OCI-M2 (cell line): ENCODE results near the gene SMPD4.
"Not testable (repeated sequence)": the region's sequence is repeated elsewhere in the genome, so short reads cannot be mapped to it uniquely, and the experiment has no call there.

Experiments
- DNase-seq: peaks from one replicate; lab custom pipeline; 2025; ENCODE audit not compliant: unreplicated experiment; lab: John Stamatoyannopoulos, UW

Gene SMPD4

DNA sequence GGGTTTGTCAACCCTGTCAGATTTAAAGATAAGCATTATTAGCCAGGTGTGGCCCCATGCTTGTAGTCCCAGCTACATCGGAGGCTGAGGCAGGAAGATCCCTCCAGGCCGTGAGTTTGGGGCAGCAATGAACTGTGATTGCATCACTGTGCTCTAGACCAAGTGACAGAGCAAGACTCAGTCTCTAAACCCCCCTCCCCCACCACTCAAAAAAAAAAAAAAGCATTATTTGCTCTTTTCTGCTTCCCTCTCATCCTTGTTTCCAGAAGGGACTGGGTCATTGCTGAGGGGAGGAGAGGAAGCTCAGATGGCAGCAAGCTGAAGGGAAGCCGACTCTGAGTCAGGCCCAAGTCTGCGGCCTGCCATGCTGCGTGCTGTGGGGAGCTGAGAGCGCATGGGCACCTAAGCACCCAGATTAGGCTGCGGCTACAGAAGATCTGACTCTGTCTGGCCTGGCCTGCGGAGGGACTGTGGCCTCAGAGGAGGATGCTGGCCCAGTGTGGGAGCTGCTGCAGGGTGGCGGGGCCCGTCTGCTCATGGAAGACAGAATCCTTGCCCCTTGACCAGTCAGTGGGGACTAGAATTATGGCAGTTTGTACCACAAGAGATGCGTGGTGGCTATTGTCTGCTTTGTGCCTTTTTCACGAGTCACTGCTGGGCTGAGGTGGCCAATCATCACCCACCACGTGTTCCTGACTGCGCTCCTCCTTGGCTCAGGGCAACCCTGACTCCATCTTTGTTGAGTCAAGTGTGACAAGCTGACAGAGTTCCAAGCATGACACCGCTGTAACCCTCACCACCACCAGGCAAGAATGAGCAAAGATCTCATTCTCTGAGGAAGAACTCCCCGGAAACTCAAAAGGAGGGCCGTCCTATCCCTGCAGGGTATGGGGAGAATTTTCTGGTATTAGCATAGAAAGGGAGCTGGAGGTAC is 6.7 kb upstream of the SMPD4 start:
- not testable (repeated sequence) for DNase-seq

DNA sequence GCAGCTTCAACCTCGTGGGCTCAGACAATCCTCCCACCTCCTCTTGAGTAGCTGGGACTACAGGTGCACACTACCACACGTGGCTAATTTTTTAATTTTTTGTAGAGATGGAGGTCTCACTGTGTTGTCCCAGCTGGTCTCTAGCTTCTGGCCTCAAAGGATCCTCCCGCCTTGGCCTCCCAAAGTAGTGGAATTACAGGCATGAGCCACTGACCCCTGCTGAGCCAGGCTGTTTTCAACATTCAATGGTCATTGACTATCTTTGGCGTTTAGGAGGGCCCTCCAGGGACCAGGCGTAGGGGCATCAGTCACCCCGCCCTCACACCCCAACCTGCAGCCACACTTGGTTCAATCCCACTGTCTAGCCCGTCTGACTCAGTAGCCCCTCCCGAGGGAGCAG is 5.9 kb upstream of the SMPD4 start:
- DNase-seq: no peak

DNA sequence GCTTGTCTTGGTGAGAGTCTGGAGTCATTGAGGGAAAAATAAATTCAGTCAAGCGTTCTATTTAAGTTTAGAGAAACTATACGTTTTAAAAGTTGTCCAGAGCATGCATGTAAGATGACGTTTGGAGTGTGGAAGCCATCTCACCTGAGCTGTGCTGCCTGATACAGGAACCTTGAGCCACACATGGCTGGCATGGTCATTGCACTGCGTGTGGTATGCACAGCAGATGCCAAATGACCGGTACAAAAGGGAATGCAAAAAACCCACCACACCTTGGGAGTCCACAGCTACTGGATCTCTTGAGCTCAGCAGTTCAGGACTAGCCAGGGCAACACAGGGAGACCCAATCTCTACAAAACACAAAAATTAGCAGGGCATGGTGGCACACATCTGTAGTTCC is 5.0 kb upstream of the SMPD4 start:
- no peak for DNase-seq

DNA sequence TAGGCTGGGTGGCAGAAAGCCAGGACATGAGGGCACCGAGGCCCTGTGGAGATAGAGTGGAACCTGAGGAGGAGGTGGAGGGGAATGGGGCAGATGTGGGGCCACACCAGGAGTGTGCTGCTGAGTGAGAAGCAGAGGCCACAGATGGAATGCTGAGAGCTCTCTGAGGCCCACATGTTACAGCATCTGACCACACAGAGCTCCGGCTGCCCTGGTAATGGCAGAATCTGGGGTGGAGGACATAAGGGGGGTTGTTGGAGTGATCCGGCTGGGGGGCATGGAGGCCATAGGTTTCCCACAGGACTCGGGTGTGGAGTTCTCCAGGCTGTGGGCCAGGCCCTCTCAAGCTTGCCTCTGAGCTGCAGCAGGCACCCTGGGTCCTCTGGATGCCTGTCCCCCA is 4.5 kb upstream of the SMPD4 start:
- no peak for DNase-seq

DNA sequence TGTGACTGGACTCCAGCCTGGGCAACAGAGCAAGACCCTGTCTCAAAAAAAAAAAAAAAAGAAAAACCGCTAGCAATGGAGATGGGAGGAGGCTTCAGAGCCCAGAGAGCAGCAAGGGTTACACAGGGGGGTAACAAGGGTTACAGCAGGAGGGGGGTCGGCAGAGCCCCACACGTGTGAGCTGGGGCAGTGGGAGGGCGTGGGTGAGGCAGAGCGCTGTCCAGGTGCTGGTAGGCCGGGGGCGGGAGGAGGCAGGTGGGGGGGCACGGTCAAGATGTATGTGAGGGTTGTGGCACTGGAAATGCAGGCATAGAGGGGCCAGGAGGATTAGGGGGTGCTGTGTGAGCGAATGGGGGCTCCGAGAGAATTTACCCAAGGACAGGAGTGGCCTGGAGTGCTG is 4.0 kb upstream of the SMPD4 start:
- no peak for DNase-seq

DNA sequence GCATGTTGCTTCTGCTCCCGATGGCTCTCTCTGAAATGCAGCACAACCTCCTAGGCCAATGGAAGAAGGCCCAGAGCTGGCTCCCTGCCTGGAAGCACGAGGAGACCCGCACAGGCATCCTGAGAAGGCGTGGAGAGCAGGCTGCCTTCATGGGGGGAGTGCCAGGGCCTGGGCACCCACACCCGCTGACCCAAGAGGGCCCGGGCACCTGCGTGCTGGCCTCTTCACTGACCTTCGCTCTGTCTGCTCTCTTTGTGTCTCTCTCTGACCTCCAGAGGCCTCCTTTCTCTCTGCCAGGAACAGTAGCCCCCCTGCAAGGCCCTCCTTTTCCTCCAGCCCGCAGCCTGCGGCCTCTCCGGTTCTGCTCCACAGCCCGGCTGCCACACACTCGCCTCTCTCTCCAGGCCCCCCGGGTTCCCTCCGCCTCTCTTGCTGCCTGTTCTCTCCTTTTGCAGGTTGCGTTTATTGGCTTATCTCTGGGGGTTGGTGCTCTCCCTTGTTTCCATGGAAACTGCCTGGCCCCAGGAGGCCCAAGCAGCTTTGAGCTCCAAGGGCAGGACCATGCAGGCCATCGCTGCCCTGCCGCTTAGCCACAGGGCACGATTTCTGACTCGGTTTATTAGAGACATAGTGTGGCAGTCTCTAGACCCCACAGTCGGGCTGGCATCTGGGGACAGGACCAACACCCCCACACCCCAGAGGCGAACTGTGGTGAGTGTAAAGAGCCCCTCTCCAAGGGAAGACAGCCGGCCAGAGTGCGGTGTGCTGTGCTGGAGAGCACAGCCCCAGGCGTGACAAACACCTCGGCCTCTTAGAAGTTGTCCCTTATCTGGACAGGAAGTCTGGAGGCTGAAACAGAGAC is 2.3 kb upstream of the SMPD4 start:
- DNase-seq: no peak

DNA sequence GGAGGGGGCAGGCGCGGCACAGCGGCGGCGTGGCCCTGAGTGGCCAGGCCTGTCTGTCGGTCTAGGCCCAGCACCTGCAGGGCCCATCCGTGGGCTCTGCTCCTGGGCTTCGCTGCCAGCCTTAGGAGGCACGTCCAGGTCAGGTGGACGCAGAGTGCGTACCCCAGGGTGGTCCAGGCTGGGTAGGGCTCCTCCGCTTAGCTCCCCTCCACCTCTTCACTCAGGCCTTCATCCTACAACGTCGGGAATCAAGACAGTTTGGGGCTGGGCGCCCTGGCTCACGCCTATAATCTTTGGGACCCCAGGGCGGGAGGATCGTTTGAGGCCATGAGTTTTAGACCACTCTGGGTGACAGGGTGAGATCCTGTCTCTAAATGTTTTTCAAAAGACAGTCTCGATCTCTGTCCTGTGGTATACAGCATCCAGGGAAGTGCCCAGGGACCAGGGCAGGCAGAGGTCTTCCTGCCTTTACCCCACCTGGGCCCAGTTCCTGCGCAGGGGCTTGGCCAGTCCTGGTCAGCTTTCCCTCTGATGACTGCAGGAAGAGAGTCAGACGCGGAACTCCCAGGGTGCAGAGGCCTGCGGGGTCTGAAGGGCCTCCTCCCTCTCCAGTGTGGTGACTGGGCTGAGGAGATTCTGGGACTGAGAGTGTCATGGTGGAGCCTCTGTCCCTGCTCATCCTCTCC is 1.6 kb upstream of the SMPD4 start:
- DNase-seq: not testable (repeated sequence)

DNA sequence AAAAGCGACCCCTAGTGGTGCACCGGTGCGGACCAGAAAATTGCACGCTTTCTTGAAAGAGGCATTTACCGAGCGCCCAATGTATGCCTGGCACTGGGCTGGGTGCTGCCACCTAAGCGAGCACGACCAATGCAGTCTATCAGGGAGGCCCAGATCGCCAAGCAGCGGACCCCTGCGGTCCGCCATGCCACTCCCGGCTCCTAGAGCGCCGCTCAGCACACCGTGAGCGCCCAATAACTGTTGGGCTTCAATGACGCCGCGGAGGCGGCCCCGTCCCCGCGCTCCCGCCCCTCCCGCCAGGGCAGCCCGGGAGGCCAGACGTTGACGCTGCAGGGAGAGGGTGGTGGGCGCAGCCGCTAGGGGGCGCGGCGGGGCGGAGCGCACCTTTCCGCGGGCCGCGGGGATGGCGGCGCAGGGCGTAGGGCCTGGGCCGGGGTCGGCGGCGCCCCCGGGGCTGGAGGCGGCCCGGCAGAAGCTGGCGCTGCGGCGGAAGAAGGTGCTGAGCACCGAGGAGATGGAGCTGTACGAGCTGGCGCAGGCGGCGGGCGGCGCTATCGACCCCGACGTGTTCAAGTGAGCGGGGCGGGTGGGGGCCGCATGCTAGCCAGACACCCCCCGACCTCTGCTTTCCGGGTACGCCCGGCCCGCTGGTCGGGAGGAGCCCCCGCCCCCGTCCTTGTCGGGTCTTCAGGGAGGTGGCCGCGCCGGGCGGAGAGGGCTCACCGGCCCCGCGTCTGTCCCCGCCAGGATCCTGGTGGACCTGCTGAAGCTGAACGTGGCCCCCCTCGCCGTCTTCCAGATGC is 679 bp upstream of the SMPD4 start, which contains the start of gene MZT2B:
MZT2B (plus strand) TSS at position 383 of the 803 bp plus-strand sequence; CDS start at position 404, 21 bp downstream.
- DNase-seq: peak; percentile 21

DNA sequence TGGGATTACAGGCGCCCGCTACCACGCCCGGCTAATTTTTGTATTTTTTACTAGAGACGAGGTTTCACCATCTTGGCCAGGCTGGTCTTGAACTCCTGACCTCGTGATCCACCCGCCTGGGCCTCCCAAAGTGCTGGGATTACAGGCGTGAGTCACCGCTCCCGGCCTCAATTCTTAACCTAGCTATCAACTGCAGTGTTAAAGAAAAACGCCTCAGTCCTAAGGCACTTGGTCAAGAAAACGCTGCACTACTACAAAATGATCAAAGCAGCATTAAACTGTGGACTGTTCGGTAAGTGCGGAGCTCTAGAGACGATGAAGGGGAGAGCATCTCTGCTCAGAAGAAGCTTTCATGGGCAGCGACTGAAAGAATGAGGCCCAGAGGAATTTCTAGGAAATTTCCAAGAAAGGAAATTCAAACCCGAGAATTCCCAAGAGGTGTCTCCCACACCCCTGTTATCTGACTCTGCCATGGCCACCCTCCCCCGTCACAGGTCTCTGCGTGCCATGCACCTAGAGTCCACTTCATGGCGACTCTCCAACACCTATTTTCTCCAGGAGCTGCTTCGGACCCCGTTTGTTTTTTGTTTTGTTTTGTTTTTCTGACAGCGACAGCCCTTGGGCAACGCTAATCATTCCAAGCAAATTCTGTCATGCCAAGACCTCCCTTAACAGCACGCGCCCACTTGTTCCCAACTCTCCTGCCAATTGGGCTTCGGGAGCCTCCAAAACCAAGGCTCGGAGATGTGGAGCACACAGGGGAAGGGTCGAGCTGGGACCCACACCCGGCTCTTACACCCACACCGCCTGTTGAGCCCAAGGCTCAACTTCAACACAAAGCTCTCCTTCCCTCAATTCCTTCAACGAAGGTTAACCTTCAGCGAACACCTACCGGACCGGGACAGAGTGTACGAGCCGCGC is 738 bp downstream of the SMPD4 start:
- not testable (repeated sequence) for DNase-seq

DNA sequence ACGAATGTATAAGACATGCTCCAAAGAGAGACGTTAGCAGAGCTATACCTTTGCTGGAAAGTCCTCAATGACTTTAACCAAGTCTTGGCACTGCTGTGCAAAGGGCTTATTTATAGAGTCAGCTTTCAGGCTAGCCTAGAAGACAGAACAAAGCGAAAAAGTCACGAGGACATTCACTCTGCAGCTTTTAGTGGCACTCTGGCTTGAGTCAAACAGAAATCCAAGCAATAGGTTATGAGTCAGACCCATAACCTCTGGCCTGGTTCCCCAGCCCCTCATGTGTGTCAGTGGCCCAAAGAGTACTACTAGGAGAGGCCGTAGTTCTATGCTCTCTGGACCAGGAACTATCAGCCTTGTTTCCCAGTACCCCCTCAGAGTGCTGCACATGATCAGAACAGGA is 6.5 kb downstream of the SMPD4 start:
- DNase-seq: not testable (repeated sequence)

DNA sequence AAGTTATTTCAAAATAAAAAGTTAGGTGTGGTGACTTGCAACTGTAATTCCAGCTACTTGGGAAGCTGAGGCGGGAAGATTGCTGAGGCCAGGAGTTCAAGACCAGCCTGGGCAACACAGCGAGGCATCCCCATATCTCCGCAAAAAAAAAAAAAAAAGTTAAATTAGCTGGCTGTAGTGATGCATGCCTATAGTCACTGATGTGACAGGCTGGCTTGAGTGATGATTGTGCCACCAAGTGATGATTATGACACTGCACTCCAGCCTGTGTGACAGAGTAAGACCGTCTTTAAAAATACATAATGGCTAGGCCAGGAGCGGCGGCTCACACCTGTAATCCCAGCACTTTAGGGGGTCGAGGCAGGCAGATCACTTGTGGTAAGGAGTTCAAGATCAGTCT is 11.5 kb downstream of the SMPD4 start:
- no peak for DNase-seq

DNA sequence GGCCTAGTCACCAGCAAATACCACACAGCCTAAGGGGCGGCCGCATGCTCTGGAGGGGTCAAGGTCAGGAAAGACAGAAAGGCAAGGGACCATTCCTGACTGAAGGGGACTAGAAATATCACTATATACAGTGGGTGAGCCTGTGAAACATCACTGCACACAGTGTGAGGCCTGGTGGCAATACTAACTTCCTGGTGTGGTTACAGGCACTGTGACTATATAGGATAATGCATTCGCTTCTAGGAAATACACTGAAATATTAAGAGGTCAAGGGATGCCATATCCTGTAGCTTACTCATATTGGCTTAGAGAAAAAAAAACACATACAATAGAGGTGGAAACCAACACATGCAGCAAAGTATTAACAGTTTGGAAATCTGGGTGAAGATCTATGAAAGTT is 12.2 kb downstream of the SMPD4 start:
- DNase-seq: not testable (repeated sequence)

DNA sequence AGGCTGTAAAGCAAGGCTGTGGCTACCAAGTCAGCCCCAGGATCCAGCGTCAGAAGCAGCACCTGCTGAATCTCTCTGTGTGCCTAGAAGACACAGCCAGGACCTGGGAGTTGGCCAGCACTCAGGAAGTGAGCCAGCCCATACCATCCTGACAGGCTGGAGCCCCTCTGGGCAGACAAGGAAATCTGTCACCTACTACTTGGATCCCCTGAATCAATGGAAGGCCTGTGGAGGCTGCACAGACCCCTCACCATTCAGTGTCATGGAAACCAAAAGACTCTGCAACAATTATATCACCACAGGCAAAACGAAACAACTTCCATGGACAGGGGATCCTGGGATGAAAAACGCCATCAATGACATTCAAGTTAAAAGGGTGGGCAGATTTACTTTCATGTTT is 14.8 kb downstream of the SMPD4 start:
- not testable (repeated sequence) for DNase-seq

DNA sequence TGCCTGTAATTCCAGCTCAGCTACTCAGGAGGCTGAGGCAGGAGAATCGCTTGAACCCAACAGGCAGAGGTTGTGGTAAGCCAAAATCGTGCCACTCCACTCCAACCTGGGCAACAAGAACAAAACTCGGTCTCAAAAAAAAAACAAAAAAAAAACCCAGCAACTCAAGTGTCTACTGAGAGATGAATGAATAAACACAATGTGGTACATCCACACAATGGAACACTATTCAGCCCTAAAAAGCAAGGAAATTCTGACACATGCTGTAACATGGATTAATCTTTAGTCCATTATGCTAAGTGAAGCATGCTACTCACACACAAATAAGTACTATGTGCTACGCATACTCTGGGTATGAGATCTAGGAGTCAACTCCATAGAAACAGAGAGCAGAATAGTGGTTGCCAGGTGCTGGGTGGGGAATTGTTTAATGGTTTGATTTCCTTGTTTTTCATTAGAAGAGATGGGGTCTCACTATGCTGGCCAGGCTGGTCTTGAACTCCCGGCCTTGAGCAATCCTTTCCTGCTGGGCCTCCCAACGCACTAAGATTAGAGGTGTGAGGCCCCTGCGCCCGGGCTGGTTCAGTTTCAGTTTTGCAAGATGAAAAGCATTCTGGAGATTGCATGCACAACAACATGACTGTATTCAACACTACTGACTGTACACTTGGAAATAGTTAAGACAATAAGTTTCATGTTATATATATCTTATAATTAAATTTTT is 15.9 kb downstream of the SMPD4 start:
- DNase-seq: no peak

DNA sequence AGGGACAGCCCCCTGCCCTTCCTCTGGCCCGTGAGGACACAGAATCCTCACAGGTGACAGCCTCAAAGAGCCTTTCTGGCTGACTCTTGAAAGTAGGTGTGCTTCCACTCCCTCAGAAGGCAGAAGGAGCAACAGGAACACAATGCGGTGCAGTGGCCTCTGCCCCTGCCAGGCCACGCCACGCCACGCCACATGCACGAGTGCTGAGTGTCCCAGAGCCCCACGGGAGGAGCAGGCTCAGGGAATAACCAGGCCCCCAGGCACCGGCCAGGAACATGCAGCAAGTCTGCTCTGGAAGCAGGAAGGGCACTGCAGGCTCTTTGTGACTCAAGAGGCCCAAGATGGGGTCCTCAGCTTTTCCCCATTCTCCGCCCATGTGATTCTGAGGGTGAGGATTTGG is 18.4 kb downstream of the SMPD4 start:
- DNase-seq: no peak

DNA sequence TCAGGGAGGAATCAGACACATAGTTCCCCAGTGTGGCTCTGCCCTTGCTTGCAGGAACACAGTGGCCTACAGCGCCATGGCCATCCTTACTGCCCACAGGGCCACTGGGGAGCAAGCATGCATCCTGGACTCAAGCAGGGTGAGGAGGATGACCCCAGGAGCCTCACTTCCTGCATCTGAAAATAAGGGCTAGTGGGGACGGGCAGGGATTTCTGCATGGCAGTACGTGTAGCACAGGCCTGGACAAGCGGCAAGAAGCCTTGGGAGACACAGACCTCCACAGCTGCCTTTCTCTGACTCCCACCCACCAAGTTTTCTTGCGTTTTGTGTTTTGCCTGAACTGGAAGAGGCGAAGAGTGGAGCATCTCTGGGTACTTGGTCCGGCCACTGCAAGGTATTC is 18.9 kb downstream of the SMPD4 start:
- DNase-seq: not testable (repeated sequence)

DNA sequence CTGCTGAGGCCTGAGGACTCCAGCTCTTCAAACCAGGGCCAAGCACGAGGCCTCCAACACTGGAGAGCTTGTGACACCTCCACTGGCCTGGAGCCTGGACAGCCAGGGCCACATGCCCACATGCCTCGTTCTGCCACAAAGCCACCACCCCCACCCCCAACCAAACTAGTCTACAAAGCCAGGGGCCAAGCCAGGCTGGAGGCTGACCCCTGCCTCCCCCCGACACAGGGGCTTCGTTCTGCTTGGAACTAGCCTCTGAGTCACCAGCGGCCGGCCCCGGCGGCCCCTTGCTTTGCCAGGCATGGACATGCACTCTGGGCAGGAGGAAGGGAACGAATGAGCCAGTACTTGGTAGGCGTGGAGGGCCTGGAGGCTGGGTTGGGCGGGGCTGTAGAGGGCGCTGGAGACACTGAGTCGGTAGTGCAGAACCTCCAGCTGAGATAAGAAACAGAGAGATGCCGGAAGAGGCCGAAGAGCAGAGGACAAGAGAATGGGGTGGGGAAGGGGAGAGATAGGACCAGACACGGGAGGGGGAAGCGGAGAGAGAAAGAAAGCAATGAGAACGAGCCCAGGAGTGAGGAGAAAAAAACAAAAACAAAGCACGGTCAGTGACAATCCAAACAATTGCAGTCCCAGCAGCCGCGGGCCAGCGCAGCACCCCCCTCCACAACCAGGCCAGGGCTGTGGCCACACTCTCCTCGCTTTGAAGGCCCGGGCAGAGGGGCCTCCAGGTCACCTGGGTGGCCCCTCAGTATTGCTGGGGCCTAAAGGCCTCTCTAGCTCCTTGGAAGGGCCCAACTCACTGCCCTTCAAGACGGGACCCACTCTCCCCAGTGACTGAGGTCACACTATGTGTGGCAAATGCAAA is 20.3 kb downstream of the SMPD4 start:
- not testable (repeated sequence) for DNase-seq

DNA sequence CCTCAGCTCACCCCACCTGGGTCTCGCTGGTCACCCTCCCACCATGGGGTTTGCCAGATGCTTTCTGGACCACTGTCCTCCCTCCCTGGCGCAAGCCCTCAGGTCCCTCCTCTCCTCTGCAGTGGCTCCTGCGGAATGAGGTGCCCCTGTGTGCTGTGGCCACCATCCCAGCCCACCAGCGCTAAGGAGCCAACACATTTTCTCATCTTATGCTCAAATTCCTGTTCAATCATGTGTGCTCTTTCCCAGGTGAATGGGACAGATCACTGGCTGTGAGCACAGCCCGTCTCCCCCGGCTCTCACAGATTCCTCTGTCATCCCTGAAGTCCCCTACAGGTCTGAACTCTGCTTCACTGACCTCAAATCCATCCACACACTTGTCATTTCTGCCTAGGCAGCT is 21.3 kb downstream of the SMPD4 start:
- no peak for DNase-seq
